HG03520 (cell line): ENCODE measurements around the gene PRDX5.
A peak's percentile ranks its signal among the peaks of the same experiment; 100 is the strongest.

Experiments used
- ATAC-seq: cut with Tn5 transposase; IDR thresholded peaks from one replicate; pipeline ENCODE4 v1.9.1; 2021; ENCODE audit warnings: mild to moderate bottlenecking, moderate library complexity; ENCODE audit not compliant: unreplicated experiment

PRDX5 gene

GRCh38 chr11:64289002-64289564 lies 28.8 kb upstream of the PRDX5 start:
- no peak for ATAC-seq

GRCh38 chr11:64290352-64291261 lies 27.3 kb upstream of the PRDX5 start:
- ATAC-seq, result no peak

- no peak for ATAC-seq
Observed at GRCh38 chr11:64291262-64291751, 26.6 kb upstream of the PRDX5 start, which contains the start of gene KCNK4. KCNK4 (plus strand) TSS chr11:64291302; CDS start chr11:64293019, 1,717 bp downstream.

GRCh38 chr11:64291752-64292459 lies 26.0 kb upstream of the PRDX5 start:
- ATAC-seq, result no peak

DNA sequence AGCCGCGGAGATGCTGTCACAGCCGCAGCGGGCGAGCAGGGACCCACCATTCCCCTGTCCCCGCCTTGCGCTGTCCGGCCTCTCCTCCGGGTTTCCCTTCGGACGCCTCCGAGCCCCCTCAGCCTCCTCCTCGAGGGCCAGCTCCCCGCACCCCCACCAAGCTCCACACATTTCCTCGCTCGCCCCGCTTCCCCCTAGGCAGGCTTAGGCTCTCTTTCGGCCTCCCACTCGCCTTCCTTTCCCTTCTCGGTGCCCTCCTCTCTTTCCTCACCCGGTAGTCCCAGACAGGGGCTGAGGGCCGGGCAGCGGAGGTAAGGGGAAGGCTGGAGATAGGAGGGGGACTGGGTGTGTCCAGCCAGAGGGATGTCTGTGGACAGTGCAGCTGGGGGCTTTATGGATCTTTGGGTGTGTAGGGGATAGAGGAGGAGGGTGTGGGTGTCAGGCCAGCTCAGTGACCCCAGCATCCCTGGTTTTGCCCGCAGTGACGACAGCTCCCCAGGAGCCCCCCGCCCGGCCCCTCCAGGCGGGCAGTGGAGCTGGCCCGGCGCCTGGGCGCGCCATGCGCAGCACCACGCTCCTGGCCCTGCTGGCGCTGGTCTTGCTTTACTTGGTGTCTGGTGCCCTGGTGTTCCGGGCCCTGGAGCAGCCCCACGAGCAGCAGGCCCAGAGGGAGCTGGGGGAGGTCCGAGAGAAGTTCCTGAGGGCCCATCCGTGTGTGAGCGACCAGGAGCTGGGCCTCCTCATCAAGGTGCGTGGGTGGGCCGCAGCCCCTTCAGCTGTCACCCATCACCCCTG lies 25.3 kb upstream of the PRDX5 start:
- no peak for ATAC-seq

- ATAC-seq, result no peak
Observed at GRCh38 chr11:64294774-64295173, 23.1 kb upstream of the PRDX5 start.

DNA sequence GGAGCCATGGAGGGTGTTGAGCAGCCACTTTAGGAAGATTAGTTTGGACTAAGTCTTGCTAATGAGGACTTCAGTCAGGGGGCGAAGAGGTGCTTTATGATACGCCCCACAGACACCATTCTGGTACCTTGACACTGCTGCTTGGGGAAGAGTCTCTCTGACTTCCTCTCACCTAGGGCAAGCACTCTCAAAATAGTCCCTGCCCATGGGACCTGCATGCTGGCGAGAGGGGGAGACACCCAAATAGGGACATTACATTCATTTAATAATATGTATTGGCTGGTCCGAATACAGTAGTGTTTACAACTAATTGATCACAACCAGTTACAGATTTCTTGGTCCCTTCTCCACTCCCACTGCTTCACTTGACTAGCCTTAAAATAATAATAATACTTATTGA lies 22.2 kb upstream of the PRDX5 start:
- no peak for ATAC-seq

DNA sequence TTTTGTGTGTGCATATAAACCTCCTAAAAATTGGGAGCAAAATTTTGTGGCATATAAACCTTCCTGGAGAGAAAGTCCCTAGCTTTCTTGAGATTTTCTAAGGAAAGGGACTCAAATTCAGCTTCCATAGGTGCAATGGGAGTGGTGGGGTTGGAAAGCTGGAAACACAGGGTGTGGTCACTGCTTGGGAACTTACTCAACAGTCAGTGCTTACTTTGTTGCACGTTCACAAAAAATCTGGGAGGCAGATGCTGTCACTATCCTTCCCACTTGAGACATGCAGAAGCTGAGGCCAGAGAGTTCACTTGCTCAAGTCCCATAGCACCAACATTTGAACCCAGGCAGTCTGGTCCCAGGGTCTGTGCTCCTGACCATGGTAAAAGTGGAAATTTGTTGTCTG lies 21.7 kb upstream of the PRDX5 start:
- no peak for ATAC-seq

- ATAC-seq, result no peak
Observed at GRCh38 chr11:64296830-64297698, 20.9 kb upstream of the PRDX5 start.

DNA sequence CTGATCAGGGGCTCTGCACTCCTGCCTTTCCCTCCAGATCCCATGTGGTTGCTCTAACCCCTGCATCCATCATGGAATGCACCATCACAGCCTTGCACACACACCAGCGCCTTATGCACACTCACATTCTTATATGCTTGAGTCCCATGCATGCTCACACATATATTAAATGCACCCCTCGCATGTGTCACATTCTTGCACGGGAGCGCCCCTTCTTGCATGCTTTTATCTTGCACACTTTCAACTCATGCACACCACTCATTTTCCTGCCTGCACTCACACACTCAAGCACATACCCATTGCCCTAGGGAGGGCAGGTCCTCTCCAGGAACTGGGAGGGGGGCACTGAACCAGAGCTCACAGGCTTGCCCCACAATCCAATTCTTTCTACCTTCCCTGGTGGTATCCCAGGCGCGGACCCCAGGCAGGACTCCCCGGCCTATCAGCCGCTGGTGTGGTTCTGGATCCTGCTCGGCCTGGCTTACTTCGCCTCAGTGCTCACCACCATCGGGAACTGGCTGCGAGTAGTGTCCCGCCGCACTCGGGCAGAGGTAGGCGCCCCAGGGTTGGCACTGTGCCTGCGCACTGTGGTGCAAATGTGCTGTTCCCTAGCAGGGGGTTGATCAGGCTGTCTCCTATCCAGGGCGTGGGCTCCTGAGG lies 20.1 kb upstream of the PRDX5 start:
- ATAC-seq, result no peak

GRCh38 chr11:64298966-64299846 lies 18.7 kb upstream of the PRDX5 start:
- no peak for ATAC-seq

DNA sequence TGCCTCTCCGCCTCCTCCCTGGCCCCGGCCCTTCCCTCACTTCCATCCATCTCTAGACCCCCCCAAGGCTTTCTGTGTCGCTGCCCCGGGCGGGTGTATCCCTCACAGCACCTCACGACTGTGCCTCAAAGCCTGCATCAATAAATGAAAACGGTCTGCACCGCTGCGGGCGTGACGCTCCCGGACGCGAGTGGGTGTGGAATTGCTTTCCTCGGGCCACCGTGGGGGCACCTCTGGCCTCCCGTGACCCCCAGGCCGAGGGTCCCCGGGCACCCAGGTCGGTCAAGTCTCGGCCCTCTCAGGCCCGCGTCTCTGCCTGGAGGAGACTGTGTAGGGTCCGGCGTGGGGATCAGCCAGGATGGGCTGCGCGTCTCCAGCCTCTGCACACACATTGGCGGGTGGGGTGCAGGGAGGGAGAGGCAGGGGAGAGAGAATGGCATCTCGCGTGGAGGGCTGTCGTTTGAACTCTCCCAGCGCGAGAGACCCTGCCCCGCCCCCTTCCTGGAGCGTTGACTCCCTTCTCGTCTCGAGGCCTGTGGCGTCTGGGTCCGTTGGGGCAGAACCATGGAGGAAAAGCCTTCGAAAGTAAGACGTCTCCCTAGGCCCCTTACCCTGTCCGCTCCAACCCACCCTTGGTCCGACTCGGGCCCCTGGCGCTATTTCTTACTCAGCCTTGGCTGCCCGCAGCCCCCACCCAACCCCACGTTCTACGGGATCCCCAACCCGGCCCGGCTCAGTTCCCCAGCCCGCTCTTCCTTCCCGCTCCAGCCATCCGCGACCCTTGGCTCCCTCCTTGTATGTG lies 17.9 kb upstream of the PRDX5 start, which contains the start of gene CATSPERZ:
Gene CATSPERZ, plus strand, starts transcription at position 512 of the 802 bp plus-strand sequence. Its CDS starts 53 bp downstream, at position 565.
- no peak for ATAC-seq

- no peak for ATAC-seq
Observed at GRCh38 chr11:64303109-64304031, 14.6 kb upstream of the PRDX5 start.

GRCh38 chr11:64304032-64304315 lies 13.9 kb upstream of the PRDX5 start:
- no peak for ATAC-seq

- ATAC-seq, result peak; percentile 26
Observed at GRCh38 chr11:64304316-64305072, 13.4 kb upstream of the PRDX5 start.
